ENCODE data around the gene GPC3. TPM values are rescaled to one million over a fixed set of nuclear protein-coding genes. Genes with fewer than 3 reads are reported as not detected.

GPC3 gene
- total and polyA plus RNA-seq, 2 donors (not counting 3 experiments of a cell fraction or from before 2014, with no cell fraction given), result not detected

GRCh38 chrX:133698298-133698697 lies 287.1 kb downstream of the GPC3 start:
- no peaks in the 10 kb centered on the region for H3K36me3 ChIP-seq (ENCODE audit: control insufficient read depth in 2 of 2, extremely low read depth in 1 of 2, insufficient read depth in 2 of 2, low read length in 2 of 2)
- H3K27me3 ChIP-seq (ENCODE audit: control insufficient read depth in 2 of 2, insufficient read depth in 2 of 2, low read length in 2 of 2), result no peaks in the 10 kb centered on the region
- no peaks in the 10 kb centered on the region for H4K20me1 ChIP-seq (replicated peaks; ENCODE audit: control insufficient read depth, extremely low read depth, insufficient read depth, low read length)
- H3K4me1 ChIP-seq (ENCODE audit: control insufficient read depth, extremely low read depth, insufficient read depth, low read length), result no peaks in the 10 kb centered on the region
- dilution Hi-C loops (cut with MboI; ENCODE audit: extremely low pct_ligation_motif_present, low sequenced_read_pairs), result no loop called here
- ChIA-PET CTCF (interaction anchor here (0.9 to 1.0 kb wide), 2 partner anchors 142 to 328 kb away, joined by 3 to 4 read pairs; no protein-coding TSS in a partner anchor), POLR2A (no interaction called here)
- no peak overlapping the region for H3K4me2 ChIP-seq (ENCODE audit: insufficient read depth, low read length)
- no peak overlapping the region for H3K27ac ChIP-seq (ENCODE audit: insufficient read depth, low read depth, low read length)
- FAIRE-seq (peak; percentile 59), DNase-seq (ENCODE audit: low read depth, low spot score) (no peak)
- intact Hi-C loops (cut with micrococcal nuclease), result loop anchor here (1.0 kb wide), 1 partner anchor 78 kb away; no protein-coding TSS in a partner anchor
- H3K9me1 ChIP-seq (replicated peaks; ENCODE audit: control insufficient read depth, extremely low read depth, insufficient read depth, low read length), result no peaks in the 10 kb centered on the region
- no peak overlapping the region for H2AFZ ChIP-seq (ENCODE audit: low read depth, low read length)
- H3K9ac ChIP-seq (replicated peaks; ENCODE audit: extremely low read depth, insufficient read depth, low read length), result no peak overlapping the region
- no peak overlapping the region for H3K4me3 ChIP-seq (replicated peaks in 1 of 3; ENCODE audit: insufficient read depth in 1 of 3, low read depth in 1 of 3, low read length in 3 of 3)
- no peaks in the 10 kb centered on the region for H3K9me3 ChIP-seq (replicated peaks; ENCODE audit: control insufficient read depth, insufficient read depth, low read length)
- no peaks in the 10 kb centered on the region for H3K79me2 ChIP-seq (ENCODE audit: control insufficient read depth, insufficient read depth, low read length)
- TF ChIP-seq FOS (IDR thresholded peaks at IDR 0.05; ENCODE audit: borderline replicate concordance, insufficient read depth, low read length), result no peak
- TF ChIP-seq EZH2 (IDR thresholded peaks at IDR 0.05; ENCODE audit: borderline replicate concordance, low read depth, low read length, severe bottlenecking), result no peak
- no peak for TF ChIP-seq POLR2AphosphoS5 (IDR thresholded peaks at IDR 0.05; ENCODE audit: insufficient read depth, low read depth, low read length)
- TF ChIP-seq CTCF (IDR thresholded peaks at IDR 0.05; ENCODE audit: extremely low read depth in 1 of 2, insufficient read depth in 1 of 2, low read depth in 1 of 2, low read length in 2 of 2), result no peak
- TF ChIP-seq MAX (IDR thresholded peaks at IDR 0.05; ENCODE audit: insufficient read depth, insufficient read length), result no peak
- TF ChIP-seq MYC (IDR thresholded peaks at IDR 0.05; ENCODE audit: low read depth, low read length), result no peak
- TF ChIP-seq GATA2 (IDR thresholded peaks at IDR 0.05; ENCODE audit: insufficient read depth, insufficient read length, low read depth, low read length), result no peak
- no peak for TF ChIP-seq JUN (IDR thresholded peaks at IDR 0.05; ENCODE audit: borderline replicate concordance, insufficient read depth, insufficient read length, low read depth)
- no peak for TF ChIP-seq POLR2A (IDR thresholded peaks at IDR 0.05; ENCODE audit: low read depth, low read length)
- no TSS peak for BruUV-seq (replicated peaks)
